GM21390 (cell line): ENCODE measurements around the gene ARID3B.
"Not testable (repeated sequence)": the region's sequence is repeated elsewhere in the genome, so short reads cannot be mapped to it uniquely, and the experiment has no call there.

Experiments used
- ATAC-seq: cut with Tn5 transposase; IDR thresholded peaks from one replicate; pipeline ENCODE4 v1.9.1; 2021; ENCODE audit not compliant: unreplicated experiment

ARID3B gene

DNA sequence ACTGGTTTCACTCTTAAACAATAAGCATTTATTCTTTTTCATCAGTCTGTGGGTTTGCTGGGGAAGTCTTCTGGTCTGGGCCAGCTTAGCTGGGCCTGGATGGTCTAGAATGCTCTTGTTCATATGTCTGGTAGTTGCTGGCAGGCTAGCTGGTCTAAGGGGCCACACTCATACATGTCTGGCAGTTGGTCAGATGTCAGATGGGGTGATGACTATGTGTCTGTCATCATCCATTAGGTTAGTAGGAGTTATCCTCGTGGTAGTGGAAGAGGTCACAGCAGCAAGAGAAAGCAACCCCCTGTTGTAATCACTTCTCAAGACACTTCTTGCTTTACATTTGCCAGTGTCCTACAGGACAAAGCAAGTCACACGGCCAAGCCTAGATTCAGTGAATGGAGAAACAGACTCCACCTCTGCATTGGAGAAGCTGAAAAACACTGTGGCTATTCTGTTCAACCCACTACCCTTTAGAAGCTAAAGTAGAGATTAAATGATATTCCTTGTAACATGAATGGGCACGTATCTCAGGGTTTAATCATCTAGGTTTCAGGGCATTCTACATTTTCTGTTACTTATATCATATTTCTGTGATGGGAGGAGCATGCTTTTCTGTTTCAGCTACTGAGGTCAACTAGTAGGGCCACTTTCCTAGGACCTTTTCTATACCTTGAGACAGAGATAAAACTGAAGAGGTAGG is 5.5 kb upstream of the ARID3B start:
- no peak for ATAC-seq

DNA sequence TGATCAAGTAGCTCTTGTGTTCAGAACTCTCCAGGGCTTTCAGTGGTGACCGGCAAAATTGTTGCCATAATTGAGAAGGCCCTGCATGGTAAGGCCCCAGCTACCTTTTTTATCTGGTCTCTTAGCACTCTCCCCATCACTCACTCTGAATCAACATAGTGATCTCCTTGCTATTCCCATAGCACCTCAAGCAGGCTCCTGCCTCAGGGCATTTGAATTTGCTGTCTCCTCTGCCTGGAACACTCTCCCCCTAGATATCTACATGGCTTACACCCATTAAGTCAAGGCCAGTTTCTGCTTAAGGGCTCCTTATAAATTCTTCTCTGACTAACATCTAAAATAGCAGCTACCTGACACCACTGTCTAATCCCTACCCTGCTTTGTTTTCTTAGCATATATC is 3.3 kb upstream of the ARID3B start:
- ATAC-seq: no peak

- ATAC-seq: not testable (repeated sequence)
Observed at GRCh38 chr15:74539521-74539920, 1.5 kb upstream of the ARID3B start.

GRCh38 chr15:74540161-74540760 is 759 bp upstream of the ARID3B start:
- ATAC-seq: peak; percentile 2

- ATAC-seq: peak; percentile 30
Observed at GRCh38 chr15:74541494-74542165, 610 bp downstream of the ARID3B start.

- no peak for ATAC-seq
Observed at GRCh38 chr15:74542166-74543042, 1.4 kb downstream of the ARID3B start.

DNA sequence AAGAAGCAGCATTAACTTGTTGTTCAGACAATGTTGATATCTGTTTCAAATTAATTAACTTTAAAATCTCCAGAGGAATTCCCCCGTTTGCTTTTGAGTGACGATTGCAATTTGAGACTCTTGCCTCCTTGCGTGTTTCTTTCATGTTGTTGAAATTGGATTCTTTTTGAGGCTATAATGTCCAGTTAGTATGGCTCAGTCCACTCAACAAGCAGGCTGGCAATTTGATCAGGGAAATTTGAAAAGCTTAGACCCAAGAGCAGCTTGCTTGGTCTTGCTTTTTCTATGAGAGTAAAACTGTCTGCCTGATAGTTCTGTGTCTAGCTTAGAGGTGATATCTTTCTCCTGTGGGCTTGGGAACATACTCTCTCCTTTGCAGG is 2.0 kb downstream of the ARID3B start:
- ATAC-seq: no peak

- no peak for ATAC-seq
Observed at GRCh38 chr15:74543583-74543982, 2.6 kb downstream of the ARID3B start.

DNA sequence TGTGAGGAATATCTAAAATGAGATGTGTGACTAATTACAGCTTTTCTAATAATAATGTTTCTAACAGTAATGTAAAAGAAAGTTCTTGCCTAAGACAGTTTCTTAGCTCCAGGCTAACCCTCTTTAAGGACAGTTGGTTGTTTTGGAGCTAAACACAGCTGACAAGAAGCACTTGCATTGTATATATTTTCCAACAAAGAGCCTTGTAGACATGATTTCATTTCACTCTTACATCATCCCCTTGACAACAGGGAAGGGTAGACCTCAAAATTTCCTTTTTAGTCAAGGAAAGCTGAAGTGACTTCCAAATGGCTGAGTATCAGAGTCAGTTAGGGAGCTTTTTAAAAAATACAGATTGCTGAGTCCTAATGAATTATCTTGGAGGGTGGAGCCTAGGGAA is 4.1 kb downstream of the ARID3B start:
- no peak for ATAC-seq

GRCh38 chr15:74545776-74546656 is 5.0 kb downstream of the ARID3B start:
- peak; percentile 59 for ATAC-seq

- ATAC-seq: no peak
Observed at GRCh38 chr15:74547616-74548015, 6.6 kb downstream of the ARID3B start.

DNA sequence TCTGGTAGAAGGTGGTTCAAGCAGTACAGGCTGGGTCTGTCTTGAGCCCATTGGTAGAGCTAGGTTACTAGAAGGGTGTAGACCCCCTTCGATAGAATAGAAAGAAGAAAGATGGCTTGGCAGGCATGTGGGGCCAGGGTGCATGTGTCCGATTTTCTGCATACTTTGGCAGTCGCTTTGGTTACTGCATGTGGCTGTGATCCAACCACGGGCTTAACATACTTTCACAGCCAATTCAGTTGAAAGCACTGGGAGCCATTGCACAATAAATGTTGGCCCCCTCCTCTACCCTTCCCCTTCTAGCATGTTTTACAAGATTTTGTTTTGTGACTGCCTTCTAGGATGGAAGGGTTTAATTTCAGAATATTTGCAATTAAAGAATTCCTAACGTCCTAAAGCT is 7.2 kb downstream of the ARID3B start:
- ATAC-seq: no peak

DNA sequence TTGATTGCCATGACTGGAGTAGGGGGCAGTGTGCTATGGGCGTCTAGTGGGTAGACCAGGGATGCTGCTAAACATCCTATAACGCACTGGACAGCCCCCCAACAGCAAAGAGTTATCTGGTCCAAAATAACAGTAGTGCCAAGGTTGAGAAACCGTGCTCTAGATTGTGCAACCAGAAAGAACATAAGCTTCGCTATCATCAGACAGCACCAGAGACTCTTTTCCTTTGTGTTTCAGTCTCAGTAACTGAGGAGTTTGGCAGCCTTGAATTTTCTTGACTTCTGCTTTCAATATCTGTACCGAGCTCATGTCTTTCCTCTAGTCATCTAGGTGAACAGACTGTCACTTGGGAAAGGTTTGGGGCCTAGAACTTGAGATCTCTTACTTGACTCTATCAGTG is 8.8 kb downstream of the ARID3B start:
- ATAC-seq: no peak

DNA sequence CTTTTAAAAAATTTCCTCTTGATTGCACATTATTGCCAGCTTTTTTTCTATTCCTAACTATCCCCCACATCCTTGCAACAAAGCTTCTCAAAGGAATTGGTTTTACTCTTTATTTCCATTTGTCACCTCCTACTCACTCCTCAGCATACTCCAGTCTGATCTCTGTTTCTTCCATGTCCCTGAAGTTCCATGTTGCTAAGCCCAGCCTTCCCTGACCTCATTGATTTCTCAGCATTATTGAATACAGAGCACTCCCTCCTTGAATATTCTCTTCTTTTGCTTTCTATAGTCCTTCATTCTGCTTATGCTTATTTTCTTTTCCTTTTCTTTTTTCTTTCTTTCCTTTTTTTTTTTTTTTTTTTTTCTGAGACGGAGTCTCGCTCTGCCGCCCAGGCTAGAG is 10.7 kb downstream of the ARID3B start:
- ATAC-seq: no peak

GRCh38 chr15:74552773-74553441 is 11.9 kb downstream of the ARID3B start:
- ATAC-seq: no peak

GRCh38 chr15:74555192-74555591 is 14.2 kb downstream of the ARID3B start:
- ATAC-seq: no peak

- ATAC-seq: no peak
Observed at GRCh38 chr15:74558706-74559105, 17.7 kb downstream of the ARID3B start.

DNA sequence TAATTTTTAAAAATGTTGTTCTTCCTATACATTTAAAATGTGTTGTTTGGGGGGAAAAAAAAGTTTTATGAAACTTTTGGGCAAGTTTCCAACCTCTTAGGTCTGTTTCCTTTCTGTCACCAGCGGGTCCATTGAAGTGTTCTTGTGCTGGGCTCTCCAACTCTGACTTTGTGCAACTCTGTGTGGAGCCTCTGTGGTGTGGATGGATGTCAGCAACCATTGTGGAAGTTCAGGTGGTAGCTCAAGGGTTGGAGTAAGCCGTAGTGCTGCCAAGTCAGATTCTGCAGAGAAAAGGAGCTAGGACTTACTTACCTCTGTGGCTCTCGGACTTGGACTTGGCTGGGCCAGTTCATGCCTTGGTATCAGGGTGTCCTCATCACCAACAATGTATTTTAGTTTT is 22.4 kb downstream of the ARID3B start:
- no peak for ATAC-seq

GRCh38 chr15:74564182-74564581 is 23.2 kb downstream of the ARID3B start:
- ATAC-seq: no peak
